Colonic mucosa (tissue), 4 donors: Measurements from ENCODE around the gene CTIF. TPM values are rescaled to one million over a fixed set of nuclear protein-coding genes. Genes with fewer than 3 reads are reported as not detected.
"Not testable (repeated sequence)": the region's sequence is repeated elsewhere in the genome, so short reads cannot be mapped to it uniquely, and the experiment has no call there.

Source experiments
- DNase-seq: peaks from one replicate; pipeline ENCODE4 v3.0.0-alpha.2; 2020
- H3K27ac ChIP-seq: fragments of 200-600 bp; one replicate; pipeline ENCODE4 v1.8.0; 2021
- H3K27me3 ChIP-seq: fragments of 200-600 bp; one replicate; pipeline ENCODE4 v1.8.0; 2021
- H3K36me3 ChIP-seq: fragments of 200-600 bp; one replicate; pipeline ENCODE4 v1.8.0; 2021
- H3K4me1 ChIP-seq: fragments of 200-600 bp; one replicate; pipeline ENCODE4 v1.8.0; 2021; ENCODE audit warnings: mild to moderate bottlenecking
- H3K4me3 ChIP-seq: fragments of 200-600 bp; one replicate; pipeline ENCODE4 v1.8.0; 2021
- H3K9ac ChIP-seq, 2 donors: one replicate each; pipeline ENCODE4 v1.7.0; 2013; ENCODE audit warnings: control low read depth in 2 of 2, low read depth in 2 of 2, low read length in 2 of 2
- H3K9me3 ChIP-seq: fragments of 200-600 bp; one replicate; pipeline ENCODE4 v1.8.0; 2021
- intact Hi-C: fragments of 100-400 bp; cut with DNase I; formaldehyde crosslinking; loops from one replicate; pipeline ENCODE4 v1.14.1; 2022
- total RNA-seq, 2 donors: library from RNA; stranded (reverse); fragmentation: NEBNext Ultra II Directional in 1 of 2; extraction: Animal tissue kit (Norgen Biotek cat#: 25700) in 1 of 2; gene quantifications; one replicate each; pipeline ENCODE4 v1.2.1, GENCODE V29; 2021
- TF ChIP-seq, protein P1 (sequence below): fragments of 200-600 bp; IDR thresholded peaks from one replicate; pipeline ENCODE4 v1.8.0; 2022; ENCODE audit warnings: antibody characterized with exemption, mild to moderate bottlenecking
- donor health status: healthy.
- donor health status: DM: no; HTN: no; CAD: no.
- donor health status: DM: no; HTN: no; CAD: no.

Gene CTIF
- total RNA-seq, 2 donors from 2014 or later, result 13.0 to 16.7 TPM

DNA sequence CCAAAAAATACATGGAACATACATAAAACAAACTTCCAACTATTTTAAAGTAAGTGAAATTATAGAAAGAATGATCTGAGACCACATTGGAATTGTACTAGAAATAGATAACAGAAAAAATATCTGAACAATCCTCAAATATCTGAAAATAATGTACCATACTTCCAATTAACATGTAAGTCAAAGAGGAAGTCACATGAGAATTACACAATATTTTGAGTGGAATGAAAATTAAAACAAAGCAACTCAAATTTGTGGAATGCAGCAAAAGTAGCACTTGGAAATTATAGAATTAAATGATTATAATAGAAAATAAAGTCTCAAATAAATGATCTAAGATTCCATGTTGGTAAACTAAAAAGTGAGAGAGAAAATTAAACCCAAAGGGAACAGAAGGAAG, 38.3 kb upstream of the CTIF start:
- intact Hi-C loops, result no loop called here
- H3K27ac ChIP-seq, result no peak overlapping the region
- TF ChIP-seq, protein P1, sequence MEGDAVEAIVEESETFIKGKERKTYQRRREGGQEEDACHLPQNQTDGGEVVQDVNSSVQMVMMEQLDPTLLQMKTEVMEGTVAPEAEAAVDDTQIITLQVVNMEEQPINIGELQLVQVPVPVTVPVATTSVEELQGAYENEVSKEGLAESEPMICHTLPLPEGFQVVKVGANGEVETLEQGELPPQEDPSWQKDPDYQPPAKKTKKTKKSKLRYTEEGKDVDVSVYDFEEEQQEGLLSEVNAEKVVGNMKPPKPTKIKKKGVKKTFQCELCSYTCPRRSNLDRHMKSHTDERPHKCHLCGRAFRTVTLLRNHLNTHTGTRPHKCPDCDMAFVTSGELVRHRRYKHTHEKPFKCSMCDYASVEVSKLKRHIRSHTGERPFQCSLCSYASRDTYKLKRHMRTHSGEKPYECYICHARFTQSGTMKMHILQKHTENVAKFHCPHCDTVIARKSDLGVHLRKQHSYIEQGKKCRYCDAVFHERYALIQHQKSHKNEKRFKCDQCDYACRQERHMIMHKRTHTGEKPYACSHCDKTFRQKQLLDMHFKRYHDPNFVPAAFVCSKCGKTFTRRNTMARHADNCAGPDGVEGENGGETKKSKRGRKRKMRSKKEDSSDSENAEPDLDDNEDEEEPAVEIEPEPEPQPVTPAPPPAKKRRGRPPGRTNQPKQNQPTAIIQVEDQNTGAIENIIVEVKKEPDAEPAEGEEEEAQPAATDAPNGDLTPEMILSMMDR, result no peak
- no peaks in the 10 kb centered on the region for H3K27me3 ChIP-seq
- H3K9me3 ChIP-seq, result no peaks in the 10 kb centered on the region
- H3K4me1 ChIP-seq, result no peaks in the 10 kb centered on the region
- H3K9ac ChIP-seq, result no peak overlapping the region
- DNase-seq, result no peak
- no peak overlapping the region for H3K4me3 ChIP-seq
- H3K36me3 ChIP-seq, result no peaks in the 10 kb centered on the region

GRCh38 chr18:48502906-48503305, 35.9 kb upstream of the CTIF start:
- TF ChIP-seq, protein P1, result no peak
- intact Hi-C loops, result no loop called here
- H3K27me3 ChIP-seq, result no peaks in the 10 kb centered on the region
- DNase-seq, result no peak
- no peaks in the 10 kb centered on the region for H3K36me3 ChIP-seq
- H3K4me1 ChIP-seq, result no peaks in the 10 kb centered on the region
- H3K27ac ChIP-seq, result no peak overlapping the region
- no peak overlapping the region for H3K4me3 ChIP-seq
- no peaks in the 10 kb centered on the region for H3K9me3 ChIP-seq
- H3K9ac ChIP-seq, result no peak overlapping the region

DNA sequence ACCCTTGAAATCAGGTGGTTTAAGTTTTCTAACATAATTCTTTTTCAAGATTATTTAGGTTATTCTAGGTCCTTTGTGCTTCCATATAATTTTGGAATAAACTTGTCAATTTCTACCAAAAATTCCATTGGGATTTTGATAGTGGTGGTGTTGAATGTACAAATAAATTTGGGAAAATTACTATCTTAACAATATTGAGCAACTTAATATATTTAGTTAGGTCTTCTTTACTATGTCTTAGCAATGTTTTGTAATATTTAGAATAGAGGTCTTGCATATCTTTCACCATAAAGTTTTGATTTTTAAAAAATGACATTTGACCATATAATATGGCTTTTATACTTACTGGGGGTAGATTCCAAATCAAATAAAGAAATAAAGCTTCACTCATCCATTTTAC, 34.0 kb upstream of the CTIF start:
- intact Hi-C loops, result no loop called here
- Histone ChIP-seq H3K27ac (no peak overlapping the region), H3K9ac (no peak overlapping the region), H3K9me3 (no peaks in the 10 kb centered on the region), H3K4me1 (no peaks in the 10 kb centered on the region), H3K4me3 (no peak overlapping the region), H3K27me3 (no peaks in the 10 kb centered on the region), H3K36me3 (no peaks in the 10 kb centered on the region)
- TF ChIP-seq, protein P1, result no peak
- DNase-seq, result no peak

- DNase-seq, intact Hi-C loops, H3K36me3 ChIP-seq, H3K4me1 ChIP-seq, H3K27me3 ChIP-seq, H3K4me3 ChIP-seq, H3K27ac ChIP-seq, H3K9ac ChIP-seq, H3K9me3 ChIP-seq: not testable (repeated sequence)
Observed at GRCh38 chr18:48506983-48507568, 31.8 kb upstream of the CTIF start.

DNA sequence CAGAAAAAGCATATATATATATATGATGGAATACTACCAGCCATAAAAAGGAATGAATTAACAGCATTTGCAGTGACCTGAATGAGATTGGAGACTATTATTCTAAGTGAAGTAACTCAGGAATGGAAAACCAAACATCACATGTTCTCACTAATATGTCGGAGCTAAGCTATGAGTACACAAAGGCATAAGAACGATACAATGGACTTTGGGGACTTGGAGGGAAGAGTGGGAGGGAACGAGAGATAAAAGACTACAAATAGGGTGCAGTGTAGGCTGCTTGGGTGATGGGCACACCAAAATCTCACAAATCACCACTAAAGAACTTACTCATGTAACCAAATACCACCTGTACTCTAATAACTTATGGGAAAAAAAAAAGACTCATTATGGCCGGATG, 26.3 kb upstream of the CTIF start:
- H3K9ac ChIP-seq, H3K27ac ChIP-seq, H3K4me3 ChIP-seq, DNase-seq, H3K9me3 ChIP-seq, H3K4me1 ChIP-seq, H3K27me3 ChIP-seq, intact Hi-C loops, H3K36me3 ChIP-seq: not testable (repeated sequence)

DNA sequence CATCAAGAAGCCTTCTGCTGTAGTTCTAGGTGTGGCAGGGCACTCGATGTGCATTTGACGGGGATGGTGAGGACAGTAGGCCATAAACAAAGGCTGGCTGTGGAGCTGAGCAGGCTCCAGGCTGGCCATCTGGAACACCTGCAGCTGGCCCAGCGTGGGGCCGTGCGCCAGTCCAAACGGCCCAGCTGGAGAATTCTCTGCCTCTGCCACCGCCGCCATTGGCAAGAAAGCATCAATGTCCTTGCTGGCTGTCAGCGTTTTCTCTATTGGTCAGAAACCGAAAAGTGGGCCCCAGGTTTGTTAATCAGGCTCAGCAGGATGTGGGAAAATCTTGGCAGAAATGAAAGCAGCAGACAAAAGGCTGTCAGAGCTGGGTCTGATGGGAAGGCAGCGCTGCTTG, 24.0 kb upstream of the CTIF start:
- Histone ChIP-seq H3K9me3 (no peaks in the 10 kb centered on the region), H3K27ac (no peak overlapping the region), H3K4me1 (no peaks in the 10 kb centered on the region), H3K36me3 (no peaks in the 10 kb centered on the region), H3K27me3 (no peaks in the 10 kb centered on the region), H3K9ac (no peak overlapping the region), H3K4me3 (no peak overlapping the region)
- intact Hi-C loops, result no loop called here
- no peak for DNase-seq
- TF ChIP-seq, protein P1, result no peak

DNA sequence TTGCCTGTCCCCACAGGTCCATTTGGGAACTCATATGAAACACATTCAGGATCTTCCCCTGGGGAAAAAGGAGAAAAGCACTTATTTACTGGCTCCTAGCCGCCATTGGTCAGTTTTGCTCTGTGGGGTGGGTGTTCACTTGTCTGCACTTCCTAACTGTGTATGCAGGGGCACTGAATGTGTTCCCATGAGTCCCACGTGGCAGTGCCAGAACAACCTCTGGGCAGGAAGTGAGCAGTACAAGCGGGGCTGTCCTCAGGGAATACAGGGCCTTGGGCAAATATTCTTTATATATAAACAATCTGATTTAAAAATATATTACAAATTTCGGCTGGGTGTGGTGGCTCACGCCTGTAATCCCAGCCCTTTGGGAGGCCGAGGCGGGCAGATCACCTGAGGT, 21.8 kb upstream of the CTIF start:
- no peaks in the 10 kb centered on the region for H3K9me3 ChIP-seq
- intact Hi-C loops, result no loop called here
- H3K4me3 ChIP-seq, result no peak overlapping the region
- H3K9ac ChIP-seq, result no peak overlapping the region
- no peaks in the 10 kb centered on the region for H3K27me3 ChIP-seq
- TF ChIP-seq, protein P1, result no peak
- no peaks in the 10 kb centered on the region for H3K4me1 ChIP-seq
- no peaks in the 10 kb centered on the region for H3K36me3 ChIP-seq
- no peak overlapping the region for H3K27ac ChIP-seq
- DNase-seq, result no peak
